Hematopoietic multipotent progenitor cell (in vitro differentiated cells): ENCODE data around the gene TEX35. TPM values are rescaled to one million over a fixed set of nuclear protein-coding genes. Genes with fewer than 3 reads are reported as not detected.
A peak's percentile ranks its signal among the peaks of the same experiment; 100 is the strongest.

Experiments
- DNase-seq, 3 donors: peaks; one replicate each; pipeline ENCODE4 v3.0.0-alpha.2; 2011 to 2015; ENCODE audit warnings: low read depth in 2 of 3, low spot score in 2 of 3
- total RNA-seq: library from RNA; depleted of rRNA; stranded (reverse); fragments of >200 nt; gene quantifications from one replicate; pipeline ENCODE4 v1.2.3, GENCODE V29; 2012

Gene TEX35
- total RNA-seq, 1 donor: not detected

GRCh38 chr1:178513278-178513983 is 522 bp downstream of the TEX35 start:
- no peak for DNase-seq

GRCh38 chr1:178516110-178516509 is 3.2 kb downstream of the TEX35 start:
- no peak for DNase-seq

- DNase-seq: no peak
Measured at GRCh38 chr1:178518894-178519293, 6.0 kb downstream of the TEX35 start.

GRCh38 chr1:178520803-178521202 is 7.9 kb downstream of the TEX35 start:
- DNase-seq: no peak

GRCh38 chr1:178521241-178521640 is 8.3 kb downstream of the TEX35 start:
- DNase-seq: no peak

GRCh38 chr1:178527117-178527516 is 14.2 kb downstream of the TEX35 start:
- no peak for DNase-seq

- DNase-seq: no peak
Measured at GRCh38 chr1:178528228-178528952, 15.5 kb downstream of the TEX35 start.

- DNase-seq: no peak
Measured at GRCh38 chr1:178528953-178529335, 16.0 kb downstream of the TEX35 start.

GRCh38 chr1:178529364-178530036 is 16.6 kb downstream of the TEX35 start:
- no peak for DNase-seq

GRCh38 chr1:178530037-178530402 is 17.1 kb downstream of the TEX35 start:
- no peak for DNase-seq

- DNase-seq: no peak
Measured at GRCh38 chr1:178530502-178530901, 17.6 kb downstream of the TEX35 start.

GRCh38 chr1:178531887-178532286 is 19.0 kb downstream of the TEX35 start:
- DNase-seq: no peak

- peak; percentile 54 to 80 (median 69) for DNase-seq
Measured at GRCh38 chr1:178532392-178532791, 19.5 kb downstream of the TEX35 start.

GRCh38 chr1:178533121-178533946 is 20.4 kb downstream of the TEX35 start:
- DNase-seq: no peak

GRCh38 chr1:178534137-178534868 is 21.4 kb downstream of the TEX35 start:
- DNase-seq: no peak

GRCh38 chr1:178536329-178536728 is 23.4 kb downstream of the TEX35 start:
- no peak for DNase-seq

GRCh38 chr1:178536844-178537371 is 24.0 kb downstream of the TEX35 start:
- no peak for DNase-seq

- no peak for DNase-seq
Measured at GRCh38 chr1:178537382-178538090, 24.6 kb downstream of the TEX35 start.

GRCh38 chr1:178538192-178538916 is 25.4 kb downstream of the TEX35 start:
- DNase-seq: no peak
